GM18909 (cell line): ENCODE measurements around the gene SPRR2A.
"Not testable (repeated sequence)": the region's sequence is repeated elsewhere in the genome, so short reads cannot be mapped to it uniquely, and the experiment has no call there.

Experiments used
- ATAC-seq: cut with Tn5 transposase; IDR thresholded peaks from one replicate; pipeline ENCODE4 v1.9.1; 2021; ENCODE audit warnings: mild to moderate bottlenecking; ENCODE audit not compliant: unreplicated experiment, poor library complexity

SPRR2A gene

DNA sequence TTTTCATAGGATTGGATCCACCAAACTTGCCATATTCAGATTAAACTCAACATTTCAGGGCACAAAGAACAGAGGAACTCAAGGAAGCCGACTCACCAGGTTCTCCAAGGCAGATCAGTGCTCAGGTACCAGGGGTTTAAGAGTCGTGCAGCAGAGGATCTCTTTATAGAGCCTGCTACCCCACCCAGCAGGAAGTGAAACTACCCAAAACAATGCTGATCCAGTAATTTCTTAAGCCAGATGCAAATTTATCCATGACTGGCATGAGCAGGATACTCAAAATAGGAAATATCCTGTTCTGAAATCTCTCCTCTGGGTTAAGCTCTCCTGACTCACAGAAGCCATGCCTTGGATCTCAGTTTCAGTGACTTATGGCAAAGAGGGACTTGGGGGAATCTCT is at the start of gene SPRR2A:
TSS of gene SPRR2A (minus strand) at position 138 of the 400 bp plus-strand sequence. CDS start 777 bp downstream, outside the sequence.
- ATAC-seq: no peak

GRCh38 chr1:153100245-153100644 is 42.9 kb upstream of the SPRR2A start:
- no peak for ATAC-seq

GRCh38 chr1:153099461-153100045 is 42.2 kb upstream of the SPRR2A start:
- ATAC-seq: no peak

- no peak for ATAC-seq
Measured at GRCh38 chr1:153095764-153096163, 38.5 kb upstream of the SPRR2A start.

- no peak for ATAC-seq
Measured at GRCh38 chr1:153094426-153094825, 37.1 kb upstream of the SPRR2A start, which contains the start of gene SPRR2E. TSS of gene SPRR2E (minus strand) at chr1:153094526. CDS start at chr1:153093751, 775 bp downstream.

- no peak for ATAC-seq
Measured at GRCh38 chr1:153087652-153088051, 30.3 kb upstream of the SPRR2A start.

- ATAC-seq: no peak
Measured at GRCh38 chr1:153081736-153082135, 24.4 kb upstream of the SPRR2A start.

DNA sequence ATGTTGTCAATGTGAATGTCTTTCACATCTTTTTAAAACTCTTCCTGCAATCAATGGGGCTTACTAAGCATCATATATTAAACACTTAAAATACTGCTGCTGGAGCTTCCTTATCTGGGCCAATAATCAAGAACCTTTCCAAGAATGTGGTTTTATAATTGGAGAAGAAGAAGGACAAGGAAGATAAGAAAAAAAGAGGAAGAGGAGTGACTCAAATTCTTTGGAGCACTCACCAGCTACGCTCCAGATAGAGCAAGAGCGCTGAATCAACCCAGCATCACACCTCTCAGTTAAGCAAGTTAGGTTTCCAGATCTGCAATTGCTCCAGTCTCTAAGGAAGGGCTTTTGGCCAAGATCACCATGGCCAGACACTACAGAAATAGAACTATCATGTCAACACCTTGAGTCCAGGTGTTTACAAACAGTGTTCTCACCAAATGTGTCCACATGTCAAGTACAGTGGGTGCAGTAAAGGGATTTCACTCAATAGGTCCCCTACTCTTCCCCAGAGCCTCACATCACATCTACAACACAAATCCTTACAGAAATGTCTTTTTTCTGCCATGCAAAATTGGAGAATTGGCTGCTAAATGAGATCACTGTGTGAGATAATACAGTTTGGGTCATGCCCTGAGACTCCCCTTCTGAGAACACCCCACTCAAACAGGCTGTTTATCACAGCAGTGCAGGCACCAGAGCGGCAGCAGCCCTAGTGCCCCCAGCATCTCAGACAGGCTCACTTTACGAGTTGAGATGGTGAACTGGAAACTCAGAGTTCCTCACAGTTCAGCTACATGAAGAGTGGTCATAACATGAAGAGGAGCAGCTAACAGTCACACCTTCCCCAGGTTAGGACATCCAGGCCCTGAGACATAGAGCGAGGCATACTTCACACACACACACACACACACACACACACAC is 15.8 kb upstream of the SPRR2A start:
- no peak for ATAC-seq

DNA sequence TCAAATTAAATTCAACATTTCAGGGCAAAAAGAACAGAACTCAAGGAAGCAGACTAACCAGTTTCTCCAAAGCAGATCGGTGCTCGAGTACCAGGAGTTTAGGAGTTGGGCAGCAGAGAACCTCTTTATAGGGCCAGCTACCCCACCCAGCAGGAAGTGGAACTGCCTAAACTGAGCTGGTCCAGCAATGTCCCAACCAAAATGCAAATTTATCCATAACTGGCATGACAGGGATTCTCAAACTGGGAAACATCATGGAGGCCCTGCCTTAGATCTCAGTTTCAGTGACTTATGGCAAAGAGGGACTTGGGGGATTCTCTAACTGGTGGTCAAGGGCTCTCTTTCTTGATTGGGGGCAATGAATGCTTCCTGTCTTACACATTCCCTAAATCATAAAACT is 14.2 kb upstream of the SPRR2A start, which contains the start of gene SPRR2B:
TSS of gene SPRR2B (minus strand) at position 101 of the 400 bp plus-strand sequence. CDS start 772 bp downstream, outside the sequence.
- no peak for ATAC-seq

DNA sequence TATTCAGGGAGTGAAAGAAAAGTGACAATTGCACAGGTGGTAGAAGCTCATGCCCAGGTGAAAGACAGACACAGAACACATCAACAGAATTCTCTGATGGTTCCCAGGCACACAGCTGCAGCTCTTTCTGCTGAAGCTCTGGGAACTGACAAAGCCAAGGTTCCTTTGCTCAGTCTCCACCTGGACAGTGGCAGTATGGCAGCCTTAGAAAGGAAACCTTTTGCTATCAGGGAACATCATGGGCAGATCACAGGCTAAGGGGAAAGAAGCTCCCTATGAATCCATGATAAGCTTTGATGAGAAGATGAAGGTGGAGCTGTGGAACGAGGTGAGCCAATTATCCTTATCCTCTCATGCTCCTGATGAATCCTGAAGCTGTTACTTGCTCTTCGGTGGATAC is 12.9 kb upstream of the SPRR2A start:
- no peak for ATAC-seq

DNA sequence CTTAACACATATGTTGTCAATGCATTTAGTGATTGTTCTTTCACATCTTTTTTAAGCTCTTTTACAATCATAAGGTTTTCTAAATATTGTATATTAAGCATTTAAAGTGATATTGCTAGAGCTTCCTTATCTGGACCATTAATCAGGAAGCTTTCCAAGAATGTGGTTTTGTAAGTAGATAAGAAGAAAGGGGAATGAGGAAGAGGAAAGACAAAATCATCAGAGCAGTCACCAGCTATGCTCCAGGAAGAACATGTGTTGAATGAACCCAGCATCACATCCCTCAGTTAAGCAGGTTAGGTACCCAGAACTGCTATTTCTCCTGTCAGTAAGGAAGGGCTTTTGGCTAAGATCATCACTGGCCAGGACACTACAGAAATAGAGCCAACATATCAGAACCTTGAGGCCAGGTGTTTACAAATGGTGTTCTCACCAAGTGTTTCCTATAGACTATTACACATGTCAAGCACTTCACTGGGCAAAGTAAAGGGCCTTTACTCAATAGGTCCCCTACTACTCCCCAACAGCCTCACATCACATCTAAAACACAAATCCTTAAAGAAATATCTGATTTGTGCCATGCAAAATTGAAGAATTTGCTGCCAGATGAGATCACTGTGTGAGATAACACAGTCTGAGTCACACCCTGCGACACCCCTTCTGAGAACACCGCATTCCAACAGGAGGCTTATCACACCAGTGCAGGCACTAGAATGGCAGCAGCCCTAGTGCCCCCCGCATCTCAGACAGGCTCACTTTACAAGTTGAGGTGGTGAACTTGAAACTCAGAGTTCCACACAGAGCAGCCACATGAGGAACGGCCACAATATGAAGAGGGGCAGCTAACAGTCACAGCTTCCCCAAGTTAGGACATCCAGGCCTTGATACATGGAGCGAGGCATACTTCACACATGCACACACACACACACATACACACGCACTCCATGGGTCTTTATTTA is 1.8 kb upstream of the SPRR2A start:
- no peak for ATAC-seq

GRCh38 chr1:153058154-153058553 is 842 bp upstream of the SPRR2A start:
- no peak for ATAC-seq

- not testable (repeated sequence) for ATAC-seq
Measured at GRCh38 chr1:153056111-153056510, 1.2 kb downstream of the SPRR2A start.

DNA sequence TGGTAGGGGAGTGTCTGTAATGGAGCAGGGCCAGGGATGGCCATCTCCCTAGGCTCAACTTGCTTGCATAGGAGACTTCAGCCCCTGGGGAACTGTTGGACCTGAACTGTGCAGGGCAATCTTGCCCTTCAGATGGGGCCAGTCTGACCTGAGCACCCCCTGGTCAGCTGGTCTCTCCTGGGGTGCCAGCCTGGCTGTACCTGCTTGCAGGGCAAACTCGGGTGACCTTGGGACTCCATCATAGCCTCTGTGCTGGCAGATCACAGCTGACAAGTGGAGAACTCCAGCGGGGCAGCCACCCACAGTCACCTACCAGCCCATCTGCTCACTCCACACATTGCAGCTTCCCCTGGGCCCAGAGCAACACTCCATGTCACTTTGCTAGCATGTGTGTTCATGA is 8.1 kb downstream of the SPRR2A start:
- ATAC-seq: no peak

GRCh38 chr1:153040950-153041631 is 16.2 kb downstream of the SPRR2A start, which contains the start of gene SPRR2D:
TSS of gene SPRR2D (minus strand) at chr1:153041120. CDS start at chr1:153040346, 774 bp downstream.
- ATAC-seq: no peak

DNA sequence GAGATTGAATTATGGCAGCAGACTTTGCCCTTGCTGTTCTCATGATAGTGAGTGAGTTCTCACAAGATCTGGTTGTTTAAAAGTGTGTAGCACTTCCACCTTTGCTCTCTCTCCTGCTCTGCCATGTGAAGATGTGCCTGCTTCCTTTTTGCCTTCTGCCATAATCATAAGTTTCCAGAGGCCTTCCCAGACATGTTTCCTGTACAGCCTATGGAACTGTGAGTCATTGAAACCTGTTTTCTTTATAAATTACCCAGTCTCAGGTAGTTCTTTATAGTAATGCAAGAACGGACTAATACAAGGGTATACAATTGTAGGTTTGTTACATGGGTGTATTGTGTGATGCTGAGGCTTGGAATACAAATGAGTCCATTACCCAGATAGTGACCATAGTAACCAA is 22.1 kb downstream of the SPRR2A start:
- no peak for ATAC-seq

DNA sequence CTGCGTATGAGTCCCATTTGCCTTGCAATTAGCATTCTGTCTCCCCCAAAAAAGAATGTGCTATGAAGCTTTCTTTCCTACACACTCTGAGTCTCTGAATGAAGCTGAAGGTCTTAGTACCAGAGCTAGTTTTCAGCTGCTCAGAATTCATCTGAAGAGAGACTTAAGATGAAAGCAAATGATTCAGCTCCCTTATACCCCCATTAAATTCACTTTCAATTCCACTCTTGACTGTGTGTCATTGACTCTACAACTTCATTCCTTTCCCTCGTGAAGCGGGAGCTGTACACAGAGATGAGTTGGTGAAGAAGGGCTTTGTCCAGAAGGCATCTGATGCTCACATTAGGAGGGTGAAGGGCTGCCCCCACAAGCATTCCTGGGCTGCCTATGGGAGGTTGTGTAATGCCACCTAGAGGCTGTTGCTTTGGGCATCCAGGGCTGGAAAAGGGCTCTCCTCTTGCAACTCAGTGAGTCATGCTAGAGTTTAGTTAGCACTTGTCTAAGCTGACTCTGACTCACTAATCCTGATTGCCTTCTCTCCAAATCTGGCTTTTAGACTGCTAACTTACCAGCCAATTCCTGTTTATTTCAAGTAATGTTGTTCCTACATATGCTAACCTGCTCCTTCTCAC is 24.5 kb downstream of the SPRR2A start:
- no peak for ATAC-seq

DNA sequence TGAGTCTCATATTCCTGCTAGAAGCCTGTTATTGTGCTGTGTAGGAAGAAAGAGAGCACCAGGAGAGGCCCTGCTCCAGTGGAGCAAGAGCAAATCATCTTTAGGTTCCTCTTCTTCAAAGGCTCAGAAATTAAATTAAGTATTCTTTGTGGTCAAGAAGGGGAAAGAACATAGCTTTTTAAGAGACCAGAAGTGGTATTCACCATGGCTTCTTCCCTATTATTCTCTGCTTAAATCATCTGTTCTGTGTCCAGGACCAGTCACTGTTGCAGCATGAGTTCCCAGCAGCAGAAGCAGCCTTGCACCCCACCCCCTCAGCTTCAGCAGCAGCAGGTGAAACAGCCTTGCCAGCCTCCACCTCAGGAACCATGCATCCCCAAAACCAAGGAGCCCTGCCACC is 25.2 kb downstream of the SPRR2A start:
- ATAC-seq: no peak

GRCh38 chr1:153030895-153031294 is 26.4 kb downstream of the SPRR2A start, which contains the start of gene SPRR1B:
TSS of gene SPRR1B (plus strand) at chr1:153031203. CDS start at chr1:153032346, 1,143 bp downstream.
- ATAC-seq: no peak
